Transverse colon (tissue), 4 donors: ENCODE results near the gene GPN3.

ENCODE experiments used
- EP300 ChIP-seq: sonication (generic); formaldehyde crosslinking; IDR thresholded peaks from one replicate; pipeline ENCODE4 v1.6.1; 2017; ENCODE audit warnings: antibody characterized with exemption, low read depth
- POLR2A ChIP-seq: fragments of 450-650 bp; IDR thresholded peaks from one replicate; pipeline ENCODE4 v1.6.1; 2016; ENCODE audit warnings: antibody characterized with exemption, mild to moderate bottlenecking, moderate library complexity
- POLR2AphosphoS5 ChIP-seq, 3 donors: sonication (generic); formaldehyde crosslinking; IDR thresholded peaks; one replicate each; pipeline ENCODE4 v1.6.1; 2016; ENCODE audit warnings: antibody characterized with exemption in 3 of 3
- TF ChIP-seq, protein P1 (sequence below), 5 experiments: fragments of 200-600 bp in 3 of 5; fragments of 450-650 bp in 2 of 5; sonication (generic) in 3 of 5; IDR thresholded peaks; 1 replicate in 2 of 5; 2 replicates in 3 of 5; pipeline ENCODE4 v1.5.1; 2016 to 2017; ENCODE audit warnings: antibody characterized with exemption in 5 of 5, inconsistent platforms in 3 of 5, mild to moderate bottlenecking in 2 of 5, moderate library complexity in 1 of 5

DNA sequence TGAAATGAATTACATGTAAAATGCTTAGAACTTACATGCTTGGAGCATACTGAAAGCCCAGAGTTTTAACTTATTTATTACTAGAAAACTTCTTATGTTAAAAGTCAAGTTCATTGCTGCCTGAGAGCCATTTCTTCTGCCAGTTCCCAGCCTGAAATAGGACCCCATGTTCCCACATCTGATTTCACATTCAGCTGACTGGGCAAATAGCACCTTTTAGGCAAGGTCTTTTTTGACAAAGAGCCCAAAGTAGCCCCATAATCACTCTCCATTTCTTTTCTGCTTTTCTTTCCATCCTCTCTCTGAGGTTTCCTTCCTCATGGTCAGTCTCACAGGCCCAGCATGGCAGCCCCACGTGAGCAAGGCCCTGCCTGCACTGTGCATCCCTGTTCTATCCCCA lies 16.8 kb downstream of the GPN3 start:
- TF ChIP-seq EP300 (no peak), POLR2AphosphoS5 (IDR thresholded peaks at IDR 0.05) (no peak), POLR2A (no peak)
- TF ChIP-seq, protein P1, sequence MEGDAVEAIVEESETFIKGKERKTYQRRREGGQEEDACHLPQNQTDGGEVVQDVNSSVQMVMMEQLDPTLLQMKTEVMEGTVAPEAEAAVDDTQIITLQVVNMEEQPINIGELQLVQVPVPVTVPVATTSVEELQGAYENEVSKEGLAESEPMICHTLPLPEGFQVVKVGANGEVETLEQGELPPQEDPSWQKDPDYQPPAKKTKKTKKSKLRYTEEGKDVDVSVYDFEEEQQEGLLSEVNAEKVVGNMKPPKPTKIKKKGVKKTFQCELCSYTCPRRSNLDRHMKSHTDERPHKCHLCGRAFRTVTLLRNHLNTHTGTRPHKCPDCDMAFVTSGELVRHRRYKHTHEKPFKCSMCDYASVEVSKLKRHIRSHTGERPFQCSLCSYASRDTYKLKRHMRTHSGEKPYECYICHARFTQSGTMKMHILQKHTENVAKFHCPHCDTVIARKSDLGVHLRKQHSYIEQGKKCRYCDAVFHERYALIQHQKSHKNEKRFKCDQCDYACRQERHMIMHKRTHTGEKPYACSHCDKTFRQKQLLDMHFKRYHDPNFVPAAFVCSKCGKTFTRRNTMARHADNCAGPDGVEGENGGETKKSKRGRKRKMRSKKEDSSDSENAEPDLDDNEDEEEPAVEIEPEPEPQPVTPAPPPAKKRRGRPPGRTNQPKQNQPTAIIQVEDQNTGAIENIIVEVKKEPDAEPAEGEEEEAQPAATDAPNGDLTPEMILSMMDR (IDR thresholded peaks at IDR 0.05): no peak
